ENCODE measurements around the gene PARD3. TPM values are rescaled to one million over a fixed set of nuclear protein-coding genes. Genes with fewer than 3 reads are reported as not detected.

PARD3 gene
- total RNA-seq, 2 donors from 2014 or later, result 32.0 to 61.9 TPM

DNA sequence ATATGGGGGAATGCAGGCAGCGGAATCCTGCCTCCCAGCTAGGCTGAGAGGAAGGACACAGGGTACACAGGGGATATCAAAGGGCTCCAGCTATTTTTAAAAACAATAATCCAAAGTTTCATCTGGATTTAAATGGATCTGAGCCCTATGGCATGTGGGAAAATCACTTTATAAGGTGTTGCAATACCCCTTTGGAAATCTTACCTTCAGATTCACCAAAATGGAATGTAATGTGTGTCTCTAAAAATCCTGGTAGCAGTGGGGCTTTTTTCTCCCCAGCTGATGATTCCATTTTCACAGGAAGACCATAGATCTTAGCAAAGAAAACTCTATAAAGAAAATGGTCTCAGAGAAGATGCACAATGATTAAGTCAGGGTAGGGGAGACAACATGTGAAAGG is 722.2 kb downstream of the PARD3 start:
- no peak overlapping the region for H3K4me3 ChIP-seq
- H3K27ac ChIP-seq, result no peak overlapping the region
- intact Hi-C loops (cut with DNase I), result no loop called here
- WGBS, result 100% methylated on average over 1 of the region's 1 CpG
- H3K4me1 ChIP-seq (replicated peaks), result no peaks in the 10 kb centered on the region
- H3K27me3 ChIP-seq (replicated peaks; ENCODE audit: insufficient read depth), result no peaks in the 10 kb centered on the region
- TF ChIP-seq CTCF (IDR thresholded peaks at IDR 0.05), result no peak
- no peak for TF ChIP-seq POLR2AphosphoS5 (IDR thresholded peaks at IDR 0.05)
- TF ChIP-seq POLR2A (IDR thresholded peaks at IDR 0.05), result no peak
- no peak for DNase-seq (ENCODE audit: low spot score)
- no peaks in the 10 kb centered on the region for H3K36me3 ChIP-seq
- H3K9me3 ChIP-seq, result no peaks in the 10 kb centered on the region

DNA sequence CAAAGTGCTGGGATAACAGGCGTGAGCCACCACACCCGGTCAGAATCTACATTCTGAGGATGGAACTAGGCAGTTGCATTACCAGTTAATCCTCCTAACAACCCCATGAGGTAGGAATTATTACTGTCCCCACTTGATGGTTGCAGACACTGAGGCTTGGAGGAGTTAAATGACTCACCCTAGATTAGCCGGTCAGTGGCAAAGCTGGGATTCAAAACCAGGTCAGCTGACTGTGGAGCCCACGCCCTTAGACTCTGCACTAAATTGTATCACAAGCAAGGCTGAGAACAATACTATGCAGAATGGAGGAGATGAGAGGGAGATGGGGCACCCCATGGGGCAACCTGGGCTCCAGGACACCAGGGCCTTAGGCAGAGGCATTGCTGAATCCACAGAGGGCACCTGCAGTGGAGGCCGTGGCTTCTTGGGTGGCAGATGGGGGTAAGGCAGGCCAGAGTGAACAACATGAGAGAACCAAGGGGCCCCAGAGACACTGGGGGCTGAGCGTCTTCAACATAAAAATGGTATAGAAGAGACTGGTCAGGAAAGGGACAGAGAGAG is 723.4 kb downstream of the PARD3 start:
- H3K27ac ChIP-seq, result no peak overlapping the region
- 97% methylated on average over 6 of the region's 6 CpGs for WGBS

GRCh38 chr10:34089253-34089652 is 725.8 kb downstream of the PARD3 start:
- TF ChIP-seq POLR2AphosphoS5 (IDR thresholded peaks at IDR 0.05), result no peak
- no peak for TF ChIP-seq POLR2A (IDR thresholded peaks at IDR 0.05)
- no peak for TF ChIP-seq CTCF (IDR thresholded peaks at IDR 0.05)
- no peak for DNase-seq (ENCODE audit: low spot score)
- H3K4me1 ChIP-seq (replicated peaks), result no peaks in the 10 kb centered on the region
- no peak overlapping the region for H3K4me3 ChIP-seq
- H3K9me3 ChIP-seq, result no peaks in the 10 kb centered on the region
- WGBS, result 90% methylated on average over 6 of the region's 6 CpGs
- no peaks in the 10 kb centered on the region for H3K27me3 ChIP-seq (replicated peaks; ENCODE audit: insufficient read depth)
- intact Hi-C loops (cut with DNase I), result no loop called here
- no peak overlapping the region for H3K27ac ChIP-seq
- no peaks in the 10 kb centered on the region for H3K36me3 ChIP-seq

More for the DNA sequence above, 723.4 kb downstream of the PARD3 start:
- Histone ChIP-seq H3K27me3 (replicated peaks; ENCODE audit: insufficient read depth) (no peaks in the 10 kb centered on the region), H3K4me3 (no peak overlapping the region), H3K36me3 (no peaks in the 10 kb centered on the region), H3K4me1 (replicated peaks) (no peaks in the 10 kb centered on the region), H3K9me3 (no peaks in the 10 kb centered on the region)
- no peak for TF ChIP-seq POLR2A (IDR thresholded peaks at IDR 0.05)
- TF ChIP-seq CTCF (IDR thresholded peaks at IDR 0.05), result no peak
- TF ChIP-seq POLR2AphosphoS5 (IDR thresholded peaks at IDR 0.05), result no peak
- intact Hi-C loops (cut with DNase I), result no loop called here
- no peak for DNase-seq (ENCODE audit: low spot score)

DNA sequence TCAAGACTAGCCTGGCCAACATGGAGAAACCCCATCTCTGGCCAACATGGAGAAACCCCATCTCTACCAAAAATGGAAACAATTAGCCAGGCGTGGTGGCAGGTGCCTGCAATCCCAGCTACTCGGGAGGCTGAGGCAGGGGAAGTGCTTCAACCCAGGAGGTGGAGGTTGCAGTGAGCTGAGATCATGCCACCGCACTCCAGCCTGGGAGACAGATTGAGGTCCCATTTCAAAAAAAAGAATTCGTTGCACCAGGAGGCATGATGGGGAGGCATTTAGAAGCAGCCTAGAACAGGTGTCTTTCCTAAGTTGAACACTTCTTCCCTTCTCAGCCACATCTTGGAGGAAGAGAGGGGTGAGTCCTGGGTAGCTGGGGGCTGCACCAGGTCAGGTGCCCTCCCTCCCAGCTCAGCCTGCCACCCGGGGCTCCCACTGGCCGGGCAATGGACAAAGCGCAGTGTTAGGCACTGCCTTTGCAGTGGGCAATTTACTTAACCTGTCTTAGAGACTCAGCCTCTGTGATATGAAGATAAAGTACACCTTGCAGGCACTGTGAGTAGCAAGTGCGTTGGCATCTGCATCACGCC is 726.8 kb downstream of the PARD3 start:
- Histone ChIP-seq H3K4me1 (replicated peaks) (no peaks in the 10 kb centered on the region), H3K4me3 (no peak overlapping the region), H3K9me3 (no peaks in the 10 kb centered on the region), H3K27me3 (replicated peaks; ENCODE audit: insufficient read depth) (no peaks in the 10 kb centered on the region), H3K36me3 (no peaks in the 10 kb centered on the region), H3K27ac (no peak overlapping the region)
- no peak for TF ChIP-seq CTCF (IDR thresholded peaks at IDR 0.05)
- no peak for TF ChIP-seq POLR2AphosphoS5 (IDR thresholded peaks at IDR 0.05)
- TF ChIP-seq POLR2A (IDR thresholded peaks at IDR 0.05), result no peak
- WGBS, result 95% methylated on average over 9 of the region's 9 CpGs
- no peak for DNase-seq (ENCODE audit: low spot score)
- intact Hi-C loops (cut with DNase I), result no loop called here

- intact Hi-C loops (cut with DNase I), result no loop called here
- TF ChIP-seq POLR2AphosphoS5 (IDR thresholded peaks at IDR 0.05) (no peak), CTCF (IDR thresholded peaks at IDR 0.05) (no peak), POLR2A (IDR thresholded peaks at IDR 0.05) (no peak)
- no peaks in the 10 kb centered on the region for H3K9me3 ChIP-seq
- no peak overlapping the region for H3K27ac ChIP-seq
- H3K27me3 ChIP-seq (replicated peaks; ENCODE audit: insufficient read depth), result no peaks in the 10 kb centered on the region
- DNase-seq (ENCODE audit: low spot score), result no peak
- 92% methylated on average over 3 of the region's 3 CpGs for WGBS
- no peaks in the 10 kb centered on the region for H3K4me1 ChIP-seq (replicated peaks)
- no peaks in the 10 kb centered on the region for H3K36me3 ChIP-seq
- no peak overlapping the region for H3K4me3 ChIP-seq
Measured at GRCh38 chr10:34087095-34087418, 728.0 kb downstream of the PARD3 start.
